MM.1S (cell line): ENCODE results near the gene ID2.
"Not testable (repeated sequence)": the region's sequence is repeated elsewhere in the genome, so short reads cannot be mapped to it uniquely, and the experiment has no call there.

Source experiments
- CTCF ChIP-seq: fragments of 300-600 bp; sonication (generic); IDR thresholded peaks from 2 replicates; pipeline ENCODE4 v1.5.1; 2016; ENCODE audit warnings: antibody characterized with exemption, low read length, mixed read lengths
- EZH2phosphoT487 ChIP-seq: fragments of 300-600 bp; sonication (generic); IDR thresholded peaks from 2 replicates; pipeline ENCODE4 v1.6.1; 2018; ENCODE audit warnings: antibody characterized with exemption, low read length

DNA sequence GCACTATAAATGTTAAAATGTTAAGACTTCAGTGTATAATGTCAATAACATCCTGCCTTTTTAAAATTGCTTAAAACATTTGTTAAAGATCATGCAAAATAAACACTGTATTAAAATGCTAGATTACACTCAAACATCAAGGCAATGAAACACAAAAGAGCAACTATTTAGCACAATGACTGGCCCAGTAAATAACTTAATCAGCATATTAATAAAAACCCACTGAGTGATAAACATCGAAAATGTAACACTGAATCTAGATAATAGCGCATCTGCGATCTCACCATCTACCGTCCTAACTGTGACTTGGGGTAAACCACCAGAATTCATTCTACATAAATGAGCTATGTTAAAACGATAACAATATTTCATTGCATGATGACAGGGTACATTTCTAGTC lies 47.2 kb downstream of the ID2 start:
- TF ChIP-seq CTCF, EZH2phosphoT487: not testable (repeated sequence)
